HG02798 (cell line): Measurements from ENCODE around the gene ZNF770.
A peak's percentile ranks its signal among the peaks of the same experiment; 100 is the strongest.
"Not testable (repeated sequence)": the region's sequence is repeated elsewhere in the genome, so short reads cannot be mapped to it uniquely, and the experiment has no call there.

ENCODE experiments used
- ATAC-seq: cut with Tn5 transposase; IDR thresholded peaks from one replicate; pipeline ENCODE4 v1.9.1; 2021; ENCODE audit warnings: mild to moderate bottlenecking; ENCODE audit not compliant: unreplicated experiment, poor library complexity

Gene ZNF770

GRCh38 chr15:34976743-34977142, 11.3 kb downstream of the ZNF770 start:
- no peak for ATAC-seq

- ATAC-seq: no peak
Measured at GRCh38 chr15:34976073-34976472, 12.0 kb downstream of the ZNF770 start.

- no peak for ATAC-seq
Measured at GRCh38 chr15:34973512-34973911, 14.6 kb downstream of the ZNF770 start.

- peak; percentile 3 for ATAC-seq
Measured at GRCh38 chr15:34970098-34970643, 17.9 kb downstream of the ZNF770 start.

- ATAC-seq: peak; percentile 99
Measured at GRCh38 chr15:34969340-34970097, 18.6 kb downstream of the ZNF770 start, which contains the start of gene AQR. Gene AQR (minus strand): TSS chr15:34969742. CDS start chr15:34969613, 129 bp downstream.

GRCh38 chr15:34964277-34964676, 23.8 kb downstream of the ZNF770 start:
- ATAC-seq: no peak

- ATAC-seq: no peak
Measured at GRCh38 chr15:34953851-34954250, 34.2 kb downstream of the ZNF770 start.

GRCh38 chr15:34952481-34952880, 35.6 kb downstream of the ZNF770 start:
- no peak for ATAC-seq

- no peak for ATAC-seq
Measured at GRCh38 chr15:34951993-34952392, 36.1 kb downstream of the ZNF770 start.

GRCh38 chr15:34944936-34945335, 43.2 kb downstream of the ZNF770 start:
- no peak for ATAC-seq

GRCh38 chr15:34943711-34944110, 44.4 kb downstream of the ZNF770 start:
- ATAC-seq: no peak

GRCh38 chr15:34943264-34943663, 44.8 kb downstream of the ZNF770 start:
- ATAC-seq: not testable (repeated sequence)

GRCh38 chr15:34942363-34942762, 45.7 kb downstream of the ZNF770 start:
- no peak for ATAC-seq

- ATAC-seq: no peak
Measured at GRCh38 chr15:34941831-34942230, 46.3 kb downstream of the ZNF770 start.

GRCh38 chr15:34941185-34941698, 46.8 kb downstream of the ZNF770 start:
- no peak for ATAC-seq

- no peak for ATAC-seq
Measured at GRCh38 chr15:34933432-34933975, 54.6 kb downstream of the ZNF770 start.

GRCh38 chr15:34928349-34928748, 59.7 kb downstream of the ZNF770 start:
- not testable (repeated sequence) for ATAC-seq
